K562 (cell line): ENCODE data around the gene PTPN7. TPM values are rescaled to one million over a fixed set of nuclear protein-coding genes. Genes with fewer than 3 reads are reported as not detected.
A peak's percentile ranks its signal among the peaks of the same experiment; 100 is the strongest.

Source experiments
- CEBPB ChIP-seq: fragments of 450-650 bp; IDR thresholded peaks from 2 replicates; pipeline ENCODE4 v1.6.1; 2016; ENCODE audit warnings: missing genetic modification characterization, missing compliant biosample characterization
- DLX4 ChIP-seq: fragments of 250-450 bp; sonication (Bioruptor Pico); IDR thresholded peaks from 2 replicates; pipeline ENCODE4 v1.6.1; 2021; ENCODE audit warnings: mild to moderate bottlenecking
- HDAC6 ChIP-seq: IDR thresholded peaks from 2 replicates; pipeline ENCODE4 v1.6.1; 2012; ENCODE audit warnings: low read depth, mild to moderate bottlenecking, control low read depth, inconsistent platforms, low read length, moderate library complexity
- HLTF ChIP-seq: fragments of 450-650 bp; IDR thresholded peaks from 2 replicates; pipeline ENCODE4 v1.6.1; 2016
- LARP7 ChIP-seq: fragments of 450-650 bp; IDR thresholded peaks from 2 replicates; pipeline ENCODE4 v1.6.1; 2016
- MTF1 ChIP-seq: fragments of 250-450 bp; sonication (Bioruptor Pico); IDR thresholded peaks from 2 replicates; pipeline ENCODE4 v1.9.0; 2021; ENCODE audit warnings: moderate library complexity, mild to moderate bottlenecking, inconsistent platforms, borderline replicate concordance
- RBM34 ChIP-seq: fragments of 200-400 bp; formaldehyde crosslinking; IDR thresholded peaks from 2 replicates; pipeline ENCODE4 v1.6.1; 2018; ENCODE audit warnings: low read length, borderline replicate concordance; ENCODE audit not compliant: insufficient read depth
- SMARCA5 ChIP-seq: fragments of 450-650 bp; IDR thresholded peaks from 2 replicates; pipeline ENCODE4 v1.6.1; 2016
- SMC3 ChIP-seq: conservative IDR thresholded peaks from 2 replicates; pipeline ENCODE4 v1.6.1; 2011; ENCODE audit warnings: low read depth, low read length, improper control_type of control experiment; ENCODE audit not compliant: insufficient read depth
- SREBF1 ChIP-seq: fragments of 150-350 bp; IDR thresholded peaks from 2 replicates; pipeline ENCODE4 v1.6.1; 2014; ENCODE audit warnings: antibody characterized with exemption, low read depth, low read length, borderline replicate concordance
- STAT6 ChIP-seq: sonication (generic); formaldehyde crosslinking; IDR thresholded peaks from 2 replicates; pipeline ENCODE4 v1.8.1; 2023; ENCODE audit warnings: mild to moderate bottlenecking, missing genetic modification reagents
- TCF7 ChIP-seq: sonication (generic); IDR thresholded peaks from 2 replicates; pipeline ENCODE4 v1.6.1; 2016; ENCODE audit warnings: antibody characterized with exemption, borderline replicate concordance
- USF1 ChIP-seq: sonication (generic); formaldehyde crosslinking; IDR thresholded peaks from 2 replicates; pipeline ENCODE4 v1.9.0; 2022; ENCODE audit warnings: mild to moderate bottlenecking, missing genetic modification reagents
- ZBTB17 ChIP-seq: fragments of 450-650 bp; formaldehyde crosslinking; IDR thresholded peaks from 2 replicates; pipeline ENCODE4 v1.4.0; 2020; ENCODE audit warnings: mild to moderate bottlenecking
- ZNF124 ChIP-seq: sonication (generic); formaldehyde crosslinking; IDR thresholded peaks from 2 replicates; pipeline ENCODE4 v1.8.1; 2022; ENCODE audit warnings: missing genetic modification reagents
- ZNF165 ChIP-seq: fragments of 250-450 bp; sonication (Bioruptor Pico); IDR thresholded peaks from 2 replicates; pipeline ENCODE4 v1.4.0; 2020; ENCODE audit warnings: borderline replicate concordance
- ZNF184 ChIP-seq: sonication (generic); formaldehyde crosslinking; IDR thresholded peaks from 2 replicates; pipeline ENCODE4 v1.5.0; 2020; ENCODE audit warnings: missing genetic modification reagents
- ZNF23 ChIP-seq: fragments of 250-450 bp; sonication (Bioruptor Pico); IDR thresholded peaks from 2 replicates; pipeline ENCODE4 v1.4.0; 2020; ENCODE audit warnings: mild to moderate bottlenecking
- ZNF395 ChIP-seq: fragments of 200-800 bp; sonication (Bioruptor generic); IDR thresholded peaks from 2 replicates; pipeline ENCODE4 v1.6.1; 2017; ENCODE audit warnings: missing genetic modification characterization, missing compliant biosample characterization
- ZNF449 ChIP-seq: fragments of 250-450 bp; sonication (Bioruptor Pico); IDR thresholded peaks from 2 replicates; pipeline ENCODE4 v1.8.0; 2022; ENCODE audit warnings: moderate library complexity, mild to moderate bottlenecking, inconsistent platforms
- ZNF644 ChIP-seq: fragments of 200-800 bp; sonication (Bioruptor generic); IDR thresholded peaks from 2 replicates; pipeline ENCODE4 v1.6.1; 2016; ENCODE audit warnings: low read depth, missing genetic modification characterization, missing compliant biosample characterization
- polyA plus RNA-seq, 8 experiments: library from polyadenylated mRNA; depleted of rRNA in 4 of 8; stranded (reverse) in 5 of 8; unstranded in 3 of 8; fragments of >200 nt; fragmentation: Nextera tagmentation in 2 of 8; fragmentation: Illumina TruSeq in 1 of 8; extraction: Ambion mirVana in 2 of 8; extraction: Trizol in 1 of 8; gene quantifications; 2 replicates each; pipeline versions ENCODE4 v1.2.1 to v1.2.3, GENCODE V29; 2011 to 2014; ENCODE audit warnings: inconsistent platforms in 1 of 8, missing spikeins in 1 of 8
- total RNA-seq, 7 experiments: library from RNA; depleted of rRNA in 6 of 7; stranded (reverse); fragments of >200 nt in 6 of 7; fragmentation: Illumina TruSeq in 2 of 7; extraction: Trizol in 2 of 7; gene quantifications; 2 replicates each; pipeline versions ENCODE4 v1.2.1 to v1.2.3, GENCODE V29; 2011 to 2021; ENCODE audit warnings: low replicate concordance in 1 of 7

PTPN7 gene
- total and polyA plus RNA-seq, 9 of the 15 experiments (the other 6 are each of a cell fraction or from before 2014, with no cell fraction given): 18.7 to 144 (median 120) TPM

- no peak for TF ChIP-seq CEBPB (tag)
- TF ChIP-seq ZNF395 (CRISPR knock-in tag): peak; percentile 46
- TF ChIP-seq ZNF23 (CRISPR knock-in tag): no peak
- TF ChIP-seq HDAC6: no peak
- TF ChIP-seq MTF1 (CRISPR knock-in tag): no peak
- TF ChIP-seq HLTF: no peak; the same call in 1 of the 2 replicates
- TF ChIP-seq TCF7: no peak
- no peak for TF ChIP-seq SMC3
- no peak; the same call in 1 of the 2 replicates for TF ChIP-seq ZNF644 (tag)
- TF ChIP-seq SREBF1: no peak
- no peak for TF ChIP-seq ZNF449 (CRISPR knock-in tag)
- TF ChIP-seq STAT6 (CRISPR knock-in tag): 0 out of 2 replicates have a peak, but pooled peaks have one; percentile 21
- 0 out of 2 replicates have a peak, but pooled peaks have one; percentile 14 for TF ChIP-seq ZBTB17
- TF ChIP-seq USF1: no peak
- TF ChIP-seq DLX4 (CRISPR knock-in tag): no peak
- 0 out of 2 replicates have a peak, but pooled peaks have one; percentile 33 for TF ChIP-seq SMARCA5
- TF ChIP-seq RBM34: no peak
- TF ChIP-seq ZNF184 (CRISPR knock-in tag): no peak
- TF ChIP-seq ZNF165 (CRISPR knock-in tag): no peak
- TF ChIP-seq LARP7: no peak
- TF ChIP-seq ZNF124 (CRISPR knock-in tag): no peak
Observed at GRCh38 chr1:202165942-202166843, 5.8 kb upstream of the PTPN7 start (continued).
